ENCODE data around the gene EFCAB5. TPM values are rescaled to one million over a fixed set of nuclear protein-coding genes. Genes with fewer than 3 reads are reported as not detected.
A peak's percentile ranks its signal among the peaks of the same experiment; 100 is the strongest.
"Not testable (repeated sequence)": the region's sequence is repeated elsewhere in the genome, so short reads cannot be mapped to it uniquely, and the experiment has no call there.

EFCAB5 gene
- total RNA-seq, 1 donor from 2014 or later = not detected

- no peak for DNase-seq (ENCODE audit: low spot score)
These were observed 151.5 kb downstream of the EFCAB5 start for GRCh38 chr17:30092886-30093285.

- no peak for DNase-seq (ENCODE audit: low spot score)
These were observed 152.2 kb downstream of the EFCAB5 start for GRCh38 chr17:30093463-30094147.

DNA sequence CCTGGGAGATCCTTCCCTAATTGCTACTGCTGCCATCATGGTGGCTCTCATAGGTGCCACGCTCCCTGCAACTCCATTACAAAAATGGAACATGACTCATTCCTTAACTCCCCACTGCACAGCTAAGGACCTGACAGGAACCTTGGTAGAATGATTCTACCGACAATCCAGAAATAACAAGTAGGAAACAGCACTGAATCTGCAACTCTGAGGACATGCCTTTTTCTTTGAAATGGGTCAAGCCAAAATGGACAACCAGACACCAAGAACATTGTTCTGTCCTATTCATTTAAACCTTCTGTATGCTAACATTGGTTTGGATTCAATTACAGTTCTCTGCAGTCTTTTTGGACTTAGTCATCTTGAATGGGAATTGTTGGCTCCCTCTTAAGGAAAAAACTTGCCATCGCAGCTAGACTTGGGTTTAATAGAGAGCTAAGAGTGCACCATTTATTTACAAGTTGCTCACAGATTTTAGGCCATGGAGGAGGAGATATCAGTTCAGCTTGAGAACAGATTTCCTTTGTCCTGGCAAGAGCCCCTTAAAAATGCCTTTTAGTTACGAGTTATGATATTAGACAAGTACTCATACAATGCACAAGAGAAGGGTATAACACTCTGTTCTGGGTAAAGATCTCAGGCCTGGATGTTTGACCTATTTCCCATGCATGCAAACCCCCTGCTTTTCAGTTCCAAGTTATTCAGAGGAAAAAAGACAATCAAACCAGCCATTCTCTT is 154.2 kb downstream of the EFCAB5 start:
- DNase-seq (ENCODE audit: low spot score) = no peak

DNA sequence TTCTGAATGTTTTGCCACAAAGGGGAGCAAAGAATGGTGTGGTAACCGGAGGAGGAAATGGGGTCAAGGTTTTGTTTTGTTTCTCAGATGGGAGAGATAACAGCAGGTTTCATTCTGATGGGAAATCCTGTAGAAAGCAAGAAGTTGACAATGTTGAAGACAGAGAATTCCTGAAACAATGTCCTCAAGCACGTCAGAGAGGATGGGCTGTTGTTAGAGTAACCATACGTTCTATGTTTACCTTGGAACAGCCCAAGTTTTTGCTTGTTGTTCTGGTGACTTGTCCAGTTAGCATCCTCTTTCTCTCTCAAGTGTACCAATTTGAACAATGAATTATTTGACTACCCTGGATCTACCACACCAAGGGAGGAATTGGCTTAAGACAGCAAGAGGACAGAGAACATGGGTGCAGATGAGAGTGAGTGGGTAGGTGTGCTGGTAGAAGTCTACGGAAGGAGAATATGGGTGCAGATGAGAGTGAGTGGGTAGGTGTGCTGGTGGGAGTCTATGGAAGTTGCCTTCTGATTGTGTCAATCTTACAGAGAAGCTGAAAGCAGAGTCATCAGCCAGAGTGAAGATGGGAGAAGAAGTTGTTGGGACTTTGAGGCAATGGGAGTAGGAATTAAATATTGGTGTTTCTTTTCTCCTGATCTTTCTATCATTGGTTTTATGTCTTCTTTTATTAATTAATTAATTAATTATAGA is 160.4 kb downstream of the EFCAB5 start:
- DNase-seq (ENCODE audit: low spot score) = no peak

- no peak for DNase-seq (ENCODE audit: low spot score)
These were observed 162.5 kb downstream of the EFCAB5 start for GRCh38 chr17:30103921-30104320.

DNA sequence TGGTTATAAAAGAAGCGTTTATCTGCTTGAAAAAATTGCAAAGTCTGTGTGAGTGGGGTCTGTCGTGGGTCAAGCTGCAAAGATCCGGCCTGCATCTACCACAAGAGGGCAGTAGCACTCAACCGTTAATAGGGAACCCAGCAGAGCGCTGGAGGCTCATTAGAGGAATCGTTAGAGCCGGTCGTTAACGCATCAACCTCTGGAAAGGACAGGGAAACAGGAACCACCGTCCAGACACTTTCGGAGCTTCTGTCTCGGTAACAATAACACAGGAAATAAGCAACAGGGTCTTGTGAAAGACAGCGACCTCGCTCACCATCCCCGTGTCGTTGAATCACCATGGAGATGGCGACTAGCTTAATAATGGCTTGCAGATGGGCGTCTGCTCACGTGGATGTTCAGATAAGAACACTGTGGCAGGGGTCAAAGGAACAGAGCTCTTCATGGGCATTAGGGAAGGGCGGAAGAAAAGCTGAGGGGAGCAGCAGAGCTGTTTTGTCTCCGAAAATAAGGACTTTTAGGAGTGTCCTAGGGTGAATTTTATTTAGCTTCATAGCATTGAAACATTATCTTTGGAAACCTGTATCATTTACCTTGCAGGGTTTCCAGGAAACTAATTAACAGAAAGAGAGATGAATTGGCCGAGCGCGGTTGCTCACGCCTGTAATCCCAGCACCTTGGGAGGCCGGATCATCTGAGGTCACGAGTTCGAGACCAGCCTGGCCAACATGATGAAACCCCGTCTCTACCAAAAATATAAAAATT is 163.3 kb downstream of the EFCAB5 start:
- no peak for DNase-seq (ENCODE audit: low spot score)

- DNase-seq (ENCODE audit: low spot score) = no peak
These were observed 171.4 kb downstream of the EFCAB5 start for GRCh38 chr17:30112794-30113193.

DNA sequence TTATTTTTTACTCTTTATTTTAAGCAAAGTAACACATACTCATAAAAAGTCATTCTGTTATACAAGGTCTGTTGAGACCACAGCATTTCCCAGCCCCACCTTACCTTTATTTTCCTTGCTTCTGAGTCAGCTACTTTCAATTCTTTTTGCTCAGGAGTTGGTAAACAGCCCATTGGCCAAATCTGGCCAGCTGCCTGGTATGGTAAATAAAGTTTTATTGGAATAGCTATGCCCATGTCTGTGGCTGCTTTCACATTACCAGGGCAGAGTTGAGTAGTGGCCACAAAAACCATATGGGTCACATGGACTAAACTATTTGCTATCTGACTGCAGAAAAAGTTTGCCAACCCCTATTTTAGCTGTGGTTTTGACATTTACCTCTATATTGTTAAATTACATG is 171.8 kb downstream of the EFCAB5 start:
- no peak for DNase-seq (ENCODE audit: low spot score)

DNA sequence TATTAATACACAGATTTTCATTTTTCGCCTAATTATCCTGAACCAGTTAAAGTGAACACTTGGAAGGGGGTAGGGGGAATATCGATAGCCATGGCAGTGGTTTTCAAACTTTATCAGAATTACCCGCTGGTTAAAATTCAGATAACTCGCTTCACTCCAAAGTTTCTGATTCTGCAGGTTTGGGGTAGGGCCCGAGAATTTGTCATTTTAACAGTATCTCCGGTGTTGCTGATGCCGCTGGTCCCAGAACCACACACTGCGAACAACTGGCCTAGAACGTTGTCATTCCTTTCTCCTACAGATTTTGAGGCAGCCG is 174.9 kb downstream of the EFCAB5 start:
- DNase-seq (ENCODE audit: low spot score) = no peak

DNA sequence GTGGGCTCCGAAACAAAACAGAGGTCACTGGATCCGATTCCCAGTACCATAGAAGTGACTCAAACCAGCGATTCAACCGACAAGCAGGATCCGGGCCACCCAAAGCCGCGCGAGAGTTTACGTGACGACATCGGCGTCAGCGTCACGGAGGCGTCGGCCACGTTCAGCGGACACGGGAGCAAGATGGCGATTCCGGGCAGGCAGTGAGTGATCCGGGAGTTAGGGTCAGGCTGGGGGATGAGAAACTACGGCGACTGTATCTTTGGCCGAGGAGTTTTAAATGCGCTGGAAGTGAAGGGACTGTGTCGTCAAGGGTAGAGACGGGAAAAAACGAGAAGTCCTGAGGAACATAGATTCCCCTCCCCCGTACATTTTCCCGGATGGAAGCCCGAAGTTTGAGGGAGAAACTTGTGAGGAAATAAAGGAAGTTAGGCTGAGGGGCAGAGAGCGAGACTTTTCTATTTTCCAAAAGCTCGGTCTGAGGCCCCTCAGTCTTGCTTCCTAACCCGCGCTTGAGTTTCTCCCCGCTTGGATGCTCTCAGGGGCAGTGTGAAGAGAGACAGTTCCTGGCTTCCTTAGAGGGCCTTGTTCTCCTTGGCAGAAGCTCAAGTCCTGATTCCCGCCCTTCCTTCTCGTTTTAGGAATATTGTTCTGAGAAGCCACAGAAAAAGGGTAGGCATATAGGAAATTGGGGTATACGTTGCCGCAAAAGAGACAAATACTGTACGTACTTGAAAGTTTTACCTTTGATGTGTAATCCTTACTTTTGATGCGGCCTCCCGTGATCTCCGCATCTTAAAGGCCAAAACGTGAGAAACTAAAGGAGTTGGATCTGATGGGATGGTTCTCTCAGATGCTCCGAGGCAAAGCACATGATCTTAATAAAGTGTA is 175.5 kb downstream of the EFCAB5 start, which contains the start of gene NSRP1:
Gene NSRP1, plus strand, starts transcription at position 156 of the 891 bp plus-strand sequence. Its CDS starts 28 bp downstream, at position 184.
- peak; percentile 98 for DNase-seq (ENCODE audit: low spot score)

DNA sequence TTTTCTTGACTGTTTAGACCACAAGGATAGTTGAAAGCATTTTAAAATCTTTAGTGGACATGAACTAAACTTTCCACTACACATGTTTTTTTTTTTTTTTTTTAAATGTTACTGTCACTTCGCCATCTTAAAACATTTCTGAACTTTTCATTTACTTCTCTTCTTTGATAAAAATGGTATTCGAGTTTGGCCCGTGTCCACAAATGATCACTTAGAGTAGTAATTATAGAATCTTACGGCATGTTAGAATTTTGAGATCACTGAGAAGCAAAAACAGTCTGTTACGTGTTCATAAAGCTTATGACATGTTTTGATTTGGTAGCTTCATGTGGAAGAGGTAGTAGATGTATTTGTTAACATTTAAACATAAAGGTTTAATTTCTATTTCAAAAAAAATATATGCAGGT is 176.2 kb downstream of the EFCAB5 start:
- DNase-seq (ENCODE audit: low spot score) = no peak

GRCh38 chr17:30118635-30119034 is 177.2 kb downstream of the EFCAB5 start:
- DNase-seq (ENCODE audit: low spot score) = not testable (repeated sequence)

- no peak for DNase-seq (ENCODE audit: low spot score)
These were observed 182.9 kb downstream of the EFCAB5 start for GRCh38 chr17:30124273-30124796.

DNA sequence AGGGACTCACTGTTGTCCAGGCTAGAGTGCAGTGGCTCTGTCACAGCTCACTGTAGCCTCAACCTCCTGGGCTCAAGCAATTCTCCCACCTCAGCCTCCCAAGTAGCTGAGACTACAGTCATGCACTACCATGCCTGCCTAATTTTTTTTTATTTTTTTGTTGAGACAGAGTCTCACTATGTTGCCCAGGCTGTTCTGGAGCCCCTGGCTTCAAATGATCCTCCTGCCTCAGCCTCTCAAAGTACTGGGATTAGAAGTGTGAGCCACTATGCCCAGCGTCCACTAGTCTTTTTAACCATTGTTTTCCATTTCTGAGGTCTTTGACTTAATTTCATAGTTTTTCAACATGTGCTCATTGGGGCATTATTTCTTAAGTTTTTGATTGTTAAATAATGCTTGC is 188.7 kb downstream of the EFCAB5 start:
- DNase-seq (ENCODE audit: low spot score) = no peak

DNA sequence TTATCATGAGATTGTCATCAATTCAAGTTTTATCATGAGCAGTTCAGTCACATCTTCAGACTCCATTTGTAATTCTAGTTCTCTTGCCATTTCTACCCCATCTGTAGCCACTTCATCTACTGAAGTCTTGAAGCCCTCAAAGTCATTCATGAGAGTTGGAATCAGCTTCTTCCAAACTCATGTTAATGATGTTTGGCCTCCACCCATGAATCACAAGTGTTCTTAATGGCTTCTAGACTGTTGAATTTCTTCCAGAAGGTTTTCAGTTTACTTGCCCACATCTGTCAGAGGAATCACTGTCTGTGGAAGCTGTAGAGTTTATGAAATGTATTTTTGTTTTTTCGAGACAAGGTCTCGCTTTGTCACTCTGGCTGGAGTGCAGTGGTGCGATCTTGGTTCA is 191.2 kb downstream of the EFCAB5 start:
- DNase-seq (ENCODE audit: low spot score) = no peak

- no peak for DNase-seq (ENCODE audit: low spot score)
These were observed 191.8 kb downstream of the EFCAB5 start for GRCh38 chr17:30133197-30133596.

GRCh38 chr17:30134551-30134950 is 193.1 kb downstream of the EFCAB5 start:
- no peak for DNase-seq (ENCODE audit: low spot score)

GRCh38 chr17:30137158-30137557 is 195.7 kb downstream of the EFCAB5 start:
- no peak for DNase-seq (ENCODE audit: low spot score)

DNA sequence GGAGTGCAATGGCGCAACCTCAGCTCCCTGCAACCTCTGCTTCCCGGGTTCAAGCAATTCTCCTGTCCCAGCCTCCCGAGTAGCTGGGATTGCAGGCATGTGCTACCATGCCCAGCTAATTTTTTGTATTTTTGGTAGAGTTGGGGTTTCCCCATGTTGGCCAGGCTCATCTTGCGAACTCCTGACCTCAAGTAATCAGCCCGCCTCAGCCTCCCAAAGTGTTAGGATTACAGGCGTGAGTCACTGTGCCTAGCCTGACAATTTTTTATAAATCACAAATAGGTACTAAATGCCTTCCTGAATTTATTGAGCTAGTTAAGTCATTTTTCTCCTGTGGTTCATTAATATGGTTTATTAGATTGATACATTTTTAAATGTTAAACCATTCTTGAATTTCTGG is 206.4 kb downstream of the EFCAB5 start:
- not testable (repeated sequence) for DNase-seq (ENCODE audit: low spot score)

DNA sequence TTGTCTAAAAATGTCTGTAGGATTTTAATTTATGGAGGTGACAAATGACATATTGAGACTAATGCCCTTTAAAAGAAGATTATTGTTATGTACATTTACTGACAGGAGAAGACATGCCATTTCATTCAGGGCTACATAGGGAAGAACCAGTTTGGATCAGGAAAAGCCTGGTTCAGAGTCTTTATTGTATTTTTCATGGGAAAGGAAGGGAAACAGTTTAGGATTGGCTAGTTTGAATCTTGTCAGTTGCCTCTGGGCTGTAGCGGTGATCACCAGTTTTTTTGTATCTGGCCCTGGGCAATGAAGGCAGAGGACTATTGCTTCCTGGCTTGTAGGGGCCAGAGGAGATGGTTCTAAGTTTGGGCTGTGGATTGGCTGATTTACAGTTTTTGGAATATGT is 206.9 kb downstream of the EFCAB5 start:
- DNase-seq (ENCODE audit: low spot score) = no peak
